Heart left ventricle (tissue), 16 donors: Measurements from ENCODE around the gene TMEM11. TPM values are rescaled to one million over a fixed set of nuclear protein-coding genes. Genes with fewer than 3 reads are reported as not detected.

Experiments used
- ATAC-seq, 4 donors: fragments of 200-7000 bp; cut with Tn5 transposase; one replicate each; pipeline ENCODE4 v1.9.1; 2020 to 2022; ENCODE audit warnings: moderate library complexity in 4 of 4, mild to moderate bottlenecking in 3 of 4, moderate number of reproducible peaks in 1 of 4
- DNase-seq, 5 donors: peaks; one replicate each; pipeline ENCODE4 v3.0.0-alpha.2; 2020
- H3K27ac ChIP-seq, 12 donors: fragments of 200-600 bp; sonication (generic) in 4 of 12; one replicate each; pipeline versions ENCODE4 v1.5.0 to v1.8.0; 2016 to 2022; ENCODE audit warnings: mild to moderate bottlenecking in 2 of 12
- H3K27me3 ChIP-seq, 9 donors: fragments of 200-600 bp; sonication (generic) in 2 of 9; one replicate each; pipeline versions ENCODE4 v1.5.1 to v1.8.0; 2016 to 2022; ENCODE audit warnings: mild to moderate bottlenecking in 3 of 9
- H3K36me3 ChIP-seq, 9 donors: fragments of 200-600 bp; sonication (generic) in 2 of 9; one replicate each; pipeline versions ENCODE4 v1.5.0 to v1.8.0; 2018 to 2022; ENCODE audit warnings: mild to moderate bottlenecking in 2 of 9
- H3K4me1 ChIP-seq, 12 donors: fragments of 200-600 bp; sonication (generic) in 4 of 12; one replicate each; pipeline versions ENCODE4 v1.5.0 to v1.8.0; 2016 to 2022; ENCODE audit warnings: mild to moderate bottlenecking in 3 of 12
- H3K4me3 ChIP-seq, 12 donors: fragments of 200-600 bp; sonication (generic) in 4 of 12; one replicate each; pipeline versions ENCODE4 v1.5.0 to v1.8.0; 2017 to 2022; ENCODE audit warnings: mild to moderate bottlenecking in 9 of 12, moderate library complexity in 4 of 12
- H3K9me3 ChIP-seq, 12 donors: fragments of 200-600 bp; sonication (generic) in 4 of 12; one replicate each; pipeline versions ENCODE4 v1.5.0 to v1.8.0; 2016 to 2022; ENCODE audit warnings: mild to moderate bottlenecking in 1 of 12
- POLR2A ChIP-seq, 2 donors: fragments of 450-650 bp; IDR thresholded peaks; one replicate each; pipeline ENCODE4 v1.6.1; 2017; ENCODE audit warnings: antibody characterized with exemption in 2 of 2, mild to moderate bottlenecking in 2 of 2, moderate library complexity in 2 of 2
- WGBS, 4 donors: extraction: QIAGEN DNeasy Blood & Tissue Kit in 2 of 4; methylation state at CpG; one replicate each; pipeline versions ENCODE4 v1.1.5 to v1.1.7; 2013 to 2018; 5-methylcytosine and 5-hydroxymethylcytosine counted together
- intact Hi-C, 10 donors: fragments of 100-400 bp; cut with DNase I; formaldehyde crosslinking; loops; one replicate each; pipeline versions ENCODE4 v1.11.1 to v1.14.2; 2022
- long read RNA-seq, 3 donors: library from polyadenylated mRNA; unstranded; transcript quantifications; one replicate each; pipeline ENCODE4 v2.0.0, GENCODE V29; 2020 to 2021
- polyA plus RNA-seq, 2 donors: library from polyadenylated mRNA; stranded (reverse); fragments of 200-250 nt; gene quantifications; one replicate each; pipeline ENCODE4 v1.2.3, GENCODE V29; 2013
- total RNA-seq, 9 donors: library from RNA; depleted of rRNA in 2 of 9; stranded (reverse); fragments of >200 nt in 2 of 9; fragmentation: NEBNext Ultra II Directional in 3 of 9; extraction: Animal tissue kit (Norgen Biotek cat#: 25700) in 3 of 9; gene quantifications; one replicate each; pipeline versions ENCODE4 v1.1.0 to v1.2.4, GENCODE V29; 2016 to 2023
- TF ChIP-seq, protein P1 (sequence below), 12 donors: fragments of 200-600 bp; sonication (generic) in 4 of 12; IDR thresholded peaks; one replicate each; pipeline versions ENCODE4 v1.5.0 to v1.8.0; 2018 to 2022; ENCODE audit warnings: antibody characterized with exemption in 12 of 12, mild to moderate bottlenecking in 5 of 12
- donor health status: ischemic (EF 13 %, LVEDD 7.1; RV severe dilation, severe dysfunction).
- donor health status: healthy with polysubstance abuse.
- donor health status: DM: no; HTN: yes; CAD: no.
- donor health status: DM: no; HTN: no; CAD: no.
- donor health status: ischemic (EF 25% LVEDD 6.9; RV normal size, moderate dysfunction).
- donor health status: ischemic (EF 25% LVEDD 5.7; RV mildly dilated, moderate dysfunction).
- donor health status: healthy.
- donor health status: DM: yes; HTN: yes; CAD: no.
- donor health status: ischemic (EF 35%, LVEDD 5.7; RV mildly dilated, moderate dysfunction).
- donor health status: nonischemic (EF 11% LVEDD 7.7; RV severe dilation, severe dysfunction).
- donor health status: DM: yes; HTN: yes; CAD: no.
- donor health status: PGD.
- donor health status: ischemic (EF 29% LVEDD 5.4; RV normal size, mild dysfunction).
- donor health status: nonischemic (EF 23%, LVEDD 6.1; RV moderate dilation, normal function).

The TMEM11 gene, protein sequence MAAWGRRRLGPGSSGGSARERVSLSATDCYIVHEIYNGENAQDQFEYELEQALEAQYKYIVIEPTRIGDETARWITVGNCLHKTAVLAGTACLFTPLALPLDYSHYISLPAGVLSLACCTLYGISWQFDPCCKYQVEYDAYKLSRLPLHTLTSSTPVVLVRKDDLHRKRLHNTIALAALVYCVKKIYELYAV
- total RNA-seq: 10 to 100 TPM; 23.2 to 46.6 (median 32.0) TPM
- polyA plus RNA-seq: 10 to 100 TPM; 59.2 to 59.7 TPM
- long read RNA-seq, donor 1, transcript TMEM11-202 (3 exons, 1,246 nt): minor isoform, 32 of 93 reads
- long read RNA-seq, donor 1, transcript TMEM11-201 (2 exons, 2,095 nt): major isoform, 42 of 93 reads
- long read RNA-seq, donor 1, partial matches to known transcripts: 15 of 93 reads
- long read RNA-seq, donor 1, other reads (novel, unspliced or antisense): 3 of 93 reads
- long read RNA-seq, donor 2, transcript TMEM11-201 (2 exons, 2,095 nt): minor isoform, 75 of 184 reads
- long read RNA-seq, donor 2, transcript TMEM11-202 (3 exons, 1,246 nt): major isoform, 101 of 184 reads
- long read RNA-seq, donor 2, partial matches to known transcripts: 0 of 184 reads
- long read RNA-seq, donor 2, other reads (novel, unspliced or antisense): 5 of 184 reads
- long read RNA-seq, donor 3, transcript TMEM11-201 (2 exons, 2,095 nt): minor isoform, 28 of 77 reads
- long read RNA-seq, donor 3, transcript TMEM11-202 (3 exons, 1,246 nt): major isoform, 31 of 77 reads
- long read RNA-seq, donor 3, partial matches to known transcripts: 2 of 77 reads
- long read RNA-seq, donor 3, other reads (novel, unspliced or antisense): 16 of 77 reads

- Histone ChIP-seq H3K4me1 (peaks cover 6 to 58% (median 49%) of the 10 kb centered on the region in 12 donors), H3K27me3 (no peaks in the 10 kb centered on the region), H3K36me3 (peaks cover 0 to 19% (median 12%) of the 10 kb centered on the region in 9 donors), H3K27ac (peak within 1 kb of the TSS; percentile 88 to 99 (median 97)), H3K4me3 (peak within 1 kb of the TSS; percentile 65 to 100 (median 89)), H3K9me3 (no peaks in the 10 kb centered on the region)
- WGBS, 4 donors: 0% methylated on average over 45 to 76 of the region's 76 CpGs
- peak; percentile 92 to 96 (median 96) for ATAC-seq
- TF ChIP-seq, protein P1, sequence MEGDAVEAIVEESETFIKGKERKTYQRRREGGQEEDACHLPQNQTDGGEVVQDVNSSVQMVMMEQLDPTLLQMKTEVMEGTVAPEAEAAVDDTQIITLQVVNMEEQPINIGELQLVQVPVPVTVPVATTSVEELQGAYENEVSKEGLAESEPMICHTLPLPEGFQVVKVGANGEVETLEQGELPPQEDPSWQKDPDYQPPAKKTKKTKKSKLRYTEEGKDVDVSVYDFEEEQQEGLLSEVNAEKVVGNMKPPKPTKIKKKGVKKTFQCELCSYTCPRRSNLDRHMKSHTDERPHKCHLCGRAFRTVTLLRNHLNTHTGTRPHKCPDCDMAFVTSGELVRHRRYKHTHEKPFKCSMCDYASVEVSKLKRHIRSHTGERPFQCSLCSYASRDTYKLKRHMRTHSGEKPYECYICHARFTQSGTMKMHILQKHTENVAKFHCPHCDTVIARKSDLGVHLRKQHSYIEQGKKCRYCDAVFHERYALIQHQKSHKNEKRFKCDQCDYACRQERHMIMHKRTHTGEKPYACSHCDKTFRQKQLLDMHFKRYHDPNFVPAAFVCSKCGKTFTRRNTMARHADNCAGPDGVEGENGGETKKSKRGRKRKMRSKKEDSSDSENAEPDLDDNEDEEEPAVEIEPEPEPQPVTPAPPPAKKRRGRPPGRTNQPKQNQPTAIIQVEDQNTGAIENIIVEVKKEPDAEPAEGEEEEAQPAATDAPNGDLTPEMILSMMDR (IDR thresholded peaks at IDR 0.05): peak in 5 of 12 donors; percentile 16 to 42 (median 29)
- peak in 1 of 2 donors; percentile 70 for TF ChIP-seq POLR2A (IDR thresholded peaks at IDR 0.05)
- DNase-seq: peak; percentile 96 to 99 (median 98)
- intact Hi-C loops: loop anchor here in 8 of 10 donors (2.0 to 10.0 kb wide), 12 partner anchors 38 to 172 kb away; partner anchors contain the start of genes DHRS7B (in 8 of the 8), NATD1 (in 4 of the 8), USP22 (in 2 of the 8) and MAP2K3 (in 1 of the 8)
Observed at GRCh38 chr17:21214015-21214776, at the start of gene TMEM11. Gene TMEM11, minus strand, starts transcription at chr17:21214161. Its CDS starts 9 bp downstream, at chr17:21214152.

DNA sequence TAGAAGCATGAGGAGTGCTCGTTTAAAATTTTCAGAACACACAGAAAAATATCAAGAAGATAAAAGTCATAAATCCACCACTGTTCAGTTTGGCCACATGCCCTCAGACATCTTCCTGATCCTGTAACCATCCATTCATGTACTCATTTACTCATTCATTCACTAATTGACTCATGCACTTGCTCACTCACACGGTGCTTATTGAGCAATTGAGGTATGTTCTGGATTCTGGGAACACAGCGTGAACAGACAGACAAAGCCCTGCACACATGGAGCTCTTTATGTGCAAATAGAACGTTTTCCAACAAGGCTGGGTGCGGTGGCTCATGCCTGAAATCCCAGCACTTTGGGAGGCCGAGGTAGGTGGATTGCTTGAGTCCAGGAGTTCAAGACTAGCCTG lies 49.4 kb upstream of the TMEM11 start:
- intact Hi-C loops: no loop called here
- ATAC-seq (no peak), DNase-seq (no peak)
- no peaks in the 10 kb centered on the region for H3K36me3 ChIP-seq
- peaks cover 0 to 14% (median 3%) of the 10 kb centered on the region in 12 donors for H3K4me1 ChIP-seq
- no peak overlapping the region for H3K27ac ChIP-seq
- WGBS, 4 donors: 70 to 77% (median 74%) methylated on average over 6 of the region's 6 CpGs
- no peaks in the 10 kb centered on the region for H3K27me3 ChIP-seq
- TF ChIP-seq, protein P1 (IDR thresholded peaks at IDR 0.05): no peak
- TF ChIP-seq POLR2A (IDR thresholded peaks at IDR 0.05): no peak
- no peak overlapping the region for H3K4me3 ChIP-seq
- no peaks in the 10 kb centered on the region for H3K9me3 ChIP-seq

GRCh38 chr17:21262259-21262993 lies 48.5 kb upstream of the TMEM11 start:
- H3K36me3 ChIP-seq: no peaks in the 10 kb centered on the region
- no peak for ATAC-seq
- intact Hi-C loops: no loop called here

More at GRCh38 chr17:21262259-21262993, 48.5 kb upstream of the TMEM11 start:
- no peak for TF ChIP-seq POLR2A (IDR thresholded peaks at IDR 0.05)
- TF ChIP-seq, protein P1 (IDR thresholded peaks at IDR 0.05): no peak
- peaks cover 0 to 14% (median 0%) of the 10 kb centered on the region in 12 donors for H3K4me1 ChIP-seq
- 76 to 86% (median 79%) methylated on average over 12 of the region's 12 CpGs for WGBS, 4 donors
- H3K27me3 ChIP-seq: no peaks in the 10 kb centered on the region
- H3K4me3 ChIP-seq: no peak overlapping the region
- H3K27ac ChIP-seq: no peak overlapping the region
- no peak for DNase-seq
- no peaks in the 10 kb centered on the region for H3K9me3 ChIP-seq
